GM13976 (cell line): ENCODE results near the gene ADIRF.
"Not testable (repeated sequence)": the region's sequence is repeated elsewhere in the genome, so short reads cannot be mapped to it uniquely, and the experiment has no call there.

Experiments used
- DNase-seq: peaks from one replicate; pipeline ENCODE4 v3.0.0; 2012; ENCODE audit warnings: low spot score
- CTCF ChIP-seq: IDR thresholded peaks from 2 replicates; pipeline ENCODE4 v1.5.1; 2012; ENCODE audit warnings: borderline replicate concordance, mild to moderate bottlenecking; ENCODE audit not compliant: insufficient read depth; ENCODE audit errors: extremely low read depth, missing control alignments, control extremely low read depth
- in situ Hi-C: fragments of 300-500 bp; cut with MboI; formaldehyde crosslinking; loops from one replicate; pipeline ENCODE4 v1.12.0; 2022; ENCODE audit warnings: low sequenced_read_pairs, mixed read lengths, inconsistent platforms; ENCODE audit not compliant: unreplicated experiment

Gene ADIRF

GRCh38 chr10:86979977-86980448 lies 11.7 kb downstream of the ADIRF start:
- in situ Hi-C loops, result no loop called here
- DNase-seq, result no peak
- no peak for TF ChIP-seq CTCF

GRCh38 chr10:86981020-86981419 lies 12.7 kb downstream of the ADIRF start:
- DNase-seq, in situ Hi-C loops: not testable (repeated sequence)

DNA sequence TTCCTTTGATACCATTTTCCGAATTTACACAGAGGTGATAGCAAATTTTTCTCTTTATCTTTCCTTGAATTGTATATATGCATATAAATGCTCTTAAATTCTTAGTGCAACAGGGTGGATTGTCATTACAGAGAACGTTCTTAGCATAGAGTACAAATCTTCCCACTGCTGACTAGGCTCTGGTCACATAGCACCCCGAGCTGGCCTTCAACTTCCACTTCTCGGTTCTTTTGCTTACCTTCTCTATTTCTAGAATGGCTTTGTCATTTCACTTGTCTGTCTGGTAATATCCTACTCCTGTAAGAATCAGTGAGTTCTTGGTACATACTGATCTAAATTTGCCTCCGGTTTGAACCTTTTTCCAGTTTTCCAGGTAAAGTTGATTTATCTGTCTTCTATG lies 13.4 kb downstream of the ADIRF start:
- DNase-seq, result no peak
- in situ Hi-C loops, result no loop called here
- no peak for TF ChIP-seq CTCF

DNA sequence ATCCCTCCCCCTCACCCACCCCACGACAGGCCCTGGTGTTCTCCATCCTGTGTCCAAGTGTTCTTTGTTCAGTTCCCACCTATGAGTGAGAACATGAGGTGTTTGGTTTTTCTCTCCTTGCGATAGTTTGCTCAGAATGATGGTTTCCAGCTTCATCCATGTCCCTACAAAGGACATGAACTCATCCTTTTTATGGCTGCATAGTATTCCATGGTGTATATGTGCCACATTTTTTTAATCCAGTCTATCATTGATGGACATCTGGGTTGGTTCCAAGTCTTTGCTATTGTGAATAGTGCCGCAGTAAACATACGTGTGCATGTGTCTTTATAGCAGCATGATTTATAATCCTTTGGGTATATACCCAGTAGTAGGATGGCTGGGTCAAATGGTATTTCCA lies 16.2 kb downstream of the ADIRF start:
- DNase-seq, in situ Hi-C loops: not testable (repeated sequence)

DNA sequence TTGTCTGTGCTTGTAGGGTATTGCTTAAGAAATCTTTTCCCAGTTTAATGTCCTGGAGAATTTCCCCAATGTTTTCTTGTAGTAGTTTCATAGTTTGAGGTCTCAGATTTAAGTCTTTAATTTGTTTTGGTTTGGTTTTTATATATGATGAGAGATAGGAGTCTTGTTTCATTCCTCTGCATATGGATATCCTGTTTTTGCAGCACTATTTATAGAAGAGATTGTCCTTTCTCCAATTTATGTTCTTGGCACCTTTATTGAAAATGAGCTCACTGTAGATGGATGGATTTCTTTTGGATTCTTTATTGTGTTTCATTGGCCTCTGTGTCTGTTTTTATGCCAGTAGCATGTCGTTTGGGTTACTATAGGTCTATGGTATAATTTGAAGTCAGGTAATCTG lies 20.2 kb downstream of the ADIRF start:
- in situ Hi-C loops, result no loop called here
- no peak for DNase-seq

GRCh38 chr10:86991362-86991761 lies 23.1 kb downstream of the ADIRF start:
- in situ Hi-C loops, DNase-seq: not testable (repeated sequence)

More for the DNA sequence above, 20.2 kb downstream of the ADIRF start:
- TF ChIP-seq CTCF, result no peak

GRCh38 chr10:86992456-86992855 lies 24.2 kb downstream of the ADIRF start:
- DNase-seq, result no peak
- TF ChIP-seq CTCF, result no peak
- in situ Hi-C loops, result no loop called here

DNA sequence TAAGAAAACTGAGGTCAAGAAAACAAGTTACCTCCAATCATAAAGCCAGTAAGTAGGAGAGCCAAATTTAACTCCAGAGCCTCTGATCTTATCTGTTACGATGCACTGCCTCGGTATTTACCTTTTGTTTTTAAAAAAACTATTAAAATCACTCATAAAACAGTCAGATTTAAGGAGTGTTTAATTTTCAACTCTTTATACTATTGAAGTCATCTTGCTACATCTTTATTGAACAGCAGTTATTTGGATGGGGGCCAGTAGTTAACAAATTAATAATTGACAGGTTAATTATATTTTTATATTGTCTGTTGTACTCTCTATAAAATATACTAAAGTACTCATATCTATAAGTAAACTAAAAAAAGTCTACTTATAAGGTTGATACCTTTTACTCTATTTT lies 24.6 kb downstream of the ADIRF start:
- no peak for DNase-seq
- in situ Hi-C loops, result no loop called here
- TF ChIP-seq CTCF, result no peak

DNA sequence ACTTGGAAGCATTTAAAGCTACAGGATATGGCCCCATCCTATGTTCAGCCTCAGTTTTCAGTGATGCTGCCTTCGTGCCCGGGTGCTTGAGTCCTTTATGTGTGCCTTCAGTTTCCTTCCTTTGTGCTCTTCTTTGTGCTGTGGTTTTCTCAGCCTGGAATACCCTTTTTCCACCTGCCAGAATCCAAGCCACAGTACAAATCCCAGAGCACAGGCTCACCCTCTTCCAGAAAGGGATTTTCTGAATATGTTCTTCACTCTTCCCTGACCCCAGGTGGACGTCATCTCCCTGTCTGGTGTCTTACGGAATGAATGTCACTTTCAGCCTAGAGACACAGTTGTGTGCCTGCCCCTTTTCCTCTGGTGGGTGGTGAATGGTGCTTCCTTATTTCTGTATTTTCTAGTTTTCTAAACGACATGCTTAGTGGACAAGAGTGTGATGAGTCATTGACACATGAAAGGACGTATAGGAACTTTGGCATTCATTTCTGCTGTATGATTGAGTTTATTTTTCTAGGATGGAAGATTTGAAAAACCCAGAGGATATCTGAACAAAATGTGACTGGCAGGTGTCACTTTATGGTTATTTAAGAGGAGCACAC lies 31.6 kb downstream of the ADIRF start:
- DNase-seq, in situ Hi-C loops: not testable (repeated sequence)
